Sigmoid colon (tissue), 7 donors: ENCODE results near the gene KYAT1. TPM values are rescaled to one million over a fixed set of nuclear protein-coding genes. Genes with fewer than 3 reads are reported as not detected.
"Not testable (repeated sequence)": the region's sequence is repeated elsewhere in the genome, so short reads cannot be mapped to it uniquely, and the experiment has no call there.

ENCODE experiments used
- DNase-seq: peaks from one replicate; pipeline ENCODE4 v3.0.0-alpha.2; 2019
- H3K27ac ChIP-seq, 4 donors: fragments of 200-600 bp; sonication (generic); one replicate each; pipeline ENCODE4 v1.5.1; 2016 to 2019; ENCODE audit warnings: mild to moderate bottlenecking in 1 of 4
- H3K27me3 ChIP-seq, 3 donors: fragments of 200-600 bp; sonication (generic); one replicate each; pipeline ENCODE4 v1.5.1; 2019; ENCODE audit warnings: mild to moderate bottlenecking in 1 of 3
- H3K36me3 ChIP-seq, 4 donors: fragments of 200-600 bp; sonication (generic); one replicate each; pipeline ENCODE4 v1.5.1; 2016 to 2019
- H3K4me1 ChIP-seq, 4 donors: fragments of 200-600 bp; sonication (generic); one replicate each; pipeline ENCODE4 v1.5.1; 2017 to 2019
- H3K4me3 ChIP-seq, 4 donors: fragments of 200-600 bp; sonication (generic); one replicate each; pipeline ENCODE4 v1.5.1; 2017 to 2019; ENCODE audit warnings: mild to moderate bottlenecking in 2 of 4, moderate library complexity in 1 of 4
- H3K9me3 ChIP-seq, 4 donors: fragments of 200-600 bp in 3 of 4; sonication (generic) in 3 of 4; one replicate each; pipeline versions ENCODE4 v1.5.1 to v1.6.1; 2013 to 2019
- CTCF ChIP-seq, 4 experiments: fragments of 450-650 bp in 3 of 4; fragments of 200-600 bp in 1 of 4; IDR thresholded peaks; one replicate each; pipeline ENCODE4 v1.5.1; 2016 to 2019; ENCODE audit warnings: antibody characterized with exemption in 4 of 4, mild to moderate bottlenecking in 3 of 4, moderate library complexity in 2 of 4
- EP300 ChIP-seq, 4 donors: sonication (generic); formaldehyde crosslinking; IDR thresholded peaks; one replicate each; pipeline ENCODE4 v1.6.1; 2017; ENCODE audit warnings: antibody characterized with exemption in 4 of 4
- POLR2A ChIP-seq, 2 donors: fragments of 450-650 bp; IDR thresholded peaks; one replicate each; pipeline ENCODE4 v1.6.1; 2016; ENCODE audit warnings: antibody characterized with exemption in 2 of 2, mild to moderate bottlenecking in 2 of 2, moderate library complexity in 2 of 2
- POLR2AphosphoS5 ChIP-seq, 4 donors: sonication (generic); formaldehyde crosslinking; IDR thresholded peaks; one replicate each; pipeline ENCODE4 v1.6.1; 2017; ENCODE audit warnings: antibody characterized with exemption in 4 of 4
- WGBS, 2 donors: extraction: QIAGEN DNeasy Blood & Tissue Kit; methylation state at CpG; one replicate each; pipeline ENCODE4 v1.1.7; 2013; 5-methylcytosine and 5-hydroxymethylcytosine counted together
- intact Hi-C: fragments of 100-400 bp; cut with DNase I; formaldehyde crosslinking; loops from one replicate; pipeline ENCODE4 v1.15.1; 2023
- polyA plus RNA-seq, 3 donors: library from polyadenylated mRNA; stranded (reverse); fragments of 200-250 nt; gene quantifications; one replicate each; pipeline ENCODE4 v1.2.3, GENCODE V29; 2013
- total RNA-seq, 4 donors: library from RNA; depleted of rRNA; stranded (reverse); fragments of >200 nt; gene quantifications; one replicate each; pipeline ENCODE4 v1.1.0, GENCODE V29; 2016
- donor health status: healthy with polysubstance abuse.
- donor health status: Bipolar disorder and iron deficiency.
- donor health status: healthy.

Gene KYAT1
- total and polyA plus RNA-seq, 7 donors: 0.60 to 8.0 (median 4.5) TPM

- WGBS, 2 donors: 97 to 100% methylated on average over 1 of the region's 1 CpG
- no peaks in the 10 kb centered on the region for H3K36me3 ChIP-seq
- H3K27me3 ChIP-seq: no peaks in the 10 kb centered on the region
- TF ChIP-seq CTCF (IDR thresholded peaks at IDR 0.05) (no peak), POLR2AphosphoS5 (IDR thresholded peaks at IDR 0.05) (no peak), POLR2A (IDR thresholded peaks at IDR 0.05) (no peak), EP300 (IDR thresholded peaks at IDR 0.05) (no peak)
- no peaks in the 10 kb centered on the region for H3K4me1 ChIP-seq
- no peak overlapping the region for H3K4me3 ChIP-seq
- H3K9me3 ChIP-seq: peaks cover 0 to 6% (median 1%) of the 10 kb centered on the region in 4 donors
- intact Hi-C loops: no loop called here
- H3K27ac ChIP-seq: no peak overlapping the region
- DNase-seq: no peak
Observed at GRCh38 chr9:128847803-128848202, 33.9 kb downstream of the KYAT1 start.

GRCh38 chr9:128846680-128847030 is 35.1 kb downstream of the KYAT1 start:
- Histone ChIP-seq H3K9me3 (peaks cover 0 to 6% (median 1%) of the 10 kb centered on the region in 4 donors), H3K27me3 (no peaks in the 10 kb centered on the region), H3K27ac (no peak overlapping the region), H3K4me3 (no peak overlapping the region), H3K4me1 (no peaks in the 10 kb centered on the region), H3K36me3 (no peaks in the 10 kb centered on the region)
- DNase-seq: no peak
- intact Hi-C loops: no loop called here
- WGBS, 2 donors: 94 to 96% methylated on average over 3 of the region's 3 CpGs
- TF ChIP-seq EP300 (IDR thresholded peaks at IDR 0.05) (no peak), POLR2AphosphoS5 (IDR thresholded peaks at IDR 0.05) (no peak)

- TF ChIP-seq CTCF (IDR thresholded peaks at IDR 0.05) (no peak), POLR2A (IDR thresholded peaks at IDR 0.05) (no peak), POLR2AphosphoS5 (IDR thresholded peaks at IDR 0.05) (no peak), EP300 (IDR thresholded peaks at IDR 0.05) (no peak)
- WGBS, 2 donors: 88% methylated on average over 13 of the region's 13 CpGs
- Histone ChIP-seq H3K36me3 (no peaks in the 10 kb centered on the region), H3K27me3 (no peaks in the 10 kb centered on the region), H3K4me1 (no peaks in the 10 kb centered on the region), H3K4me3 (no peak overlapping the region), H3K27ac (no peak overlapping the region), H3K9me3 (no peaks in the 10 kb centered on the region)
- intact Hi-C loops: no loop called here
- DNase-seq: no peak
Observed at GRCh38 chr9:128845186-128845931, 36.4 kb downstream of the KYAT1 start.

DNA sequence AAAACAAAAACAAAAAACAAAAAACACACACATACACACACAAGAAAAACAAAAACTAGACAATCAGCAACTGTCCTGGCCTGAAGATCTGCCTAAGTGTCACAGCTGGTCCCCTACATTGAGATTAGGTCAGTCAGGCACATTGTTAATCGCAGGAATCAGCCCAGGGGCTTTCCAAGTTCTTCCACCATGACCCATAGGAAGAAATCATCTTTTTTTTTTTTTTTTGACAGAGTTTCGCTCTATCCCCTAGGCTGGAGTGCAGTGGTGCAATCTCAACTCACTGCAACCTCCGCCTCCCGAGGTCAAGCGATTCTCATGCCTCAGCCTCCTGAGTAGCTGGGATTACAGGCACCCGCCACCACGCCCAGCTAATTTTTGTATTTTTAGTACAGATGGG is 38.6 kb downstream of the KYAT1 start:
- H3K27me3 ChIP-seq, H3K36me3 ChIP-seq, DNase-seq, H3K9me3 ChIP-seq, H3K27ac ChIP-seq, H3K4me3 ChIP-seq, H3K4me1 ChIP-seq, intact Hi-C loops: not testable (repeated sequence)
- WGBS, 2 donors: 94 to 97% methylated on average over 7 of the region's 7 CpGs

DNA sequence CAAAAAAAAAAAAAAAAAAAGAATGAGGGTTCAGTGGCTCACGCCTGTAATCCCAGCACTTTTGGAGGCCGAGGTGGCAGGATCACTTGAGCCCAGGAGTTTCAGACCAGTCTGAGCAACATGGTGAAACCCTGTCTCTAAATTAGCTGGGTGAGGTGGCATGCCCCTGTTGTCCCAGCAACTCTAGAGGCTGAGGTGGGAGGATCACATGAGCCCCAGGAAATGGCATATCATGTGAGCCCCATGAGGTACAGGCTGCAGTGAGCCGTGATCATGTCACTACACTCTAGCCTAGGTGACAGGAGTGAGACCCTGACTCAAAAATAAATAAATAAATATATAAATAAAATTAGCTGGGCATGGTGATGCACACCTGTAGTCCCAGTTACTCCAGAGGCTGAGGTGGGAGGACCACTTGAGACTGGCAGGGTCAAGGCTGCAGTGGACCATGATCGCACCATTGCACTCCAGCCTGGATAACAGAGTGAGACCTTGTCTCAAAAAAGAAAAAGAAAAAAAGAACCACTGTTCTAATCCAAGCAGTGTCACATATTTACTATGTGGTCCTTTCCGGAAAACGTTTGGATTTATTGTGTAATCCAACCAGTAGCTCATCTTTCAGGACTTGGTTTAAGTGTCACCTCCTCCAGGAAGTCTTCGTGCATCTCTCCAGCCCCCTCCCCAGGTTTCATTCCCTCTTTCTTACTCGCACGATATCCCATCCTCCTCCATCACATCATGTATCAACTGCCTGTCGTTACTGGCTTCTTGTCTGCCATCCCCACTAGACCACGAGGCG is 39.9 kb downstream of the KYAT1 start:
- intact Hi-C loops: no loop called here
- WGBS, 2 donors: 92% methylated on average over 12 of the region's 12 CpGs
- H3K4me3 ChIP-seq: no peak overlapping the region
- no peak overlapping the region for H3K27ac ChIP-seq
- TF ChIP-seq EP300 (IDR thresholded peaks at IDR 0.05) (no peak), POLR2A (IDR thresholded peaks at IDR 0.05) (no peak)
- H3K36me3 ChIP-seq: no peaks in the 10 kb centered on the region
- H3K9me3 ChIP-seq: no peaks in the 10 kb centered on the region
- DNase-seq: no peak
- H3K27me3 ChIP-seq: no peaks in the 10 kb centered on the region
- H3K4me1 ChIP-seq: no peaks in the 10 kb centered on the region

DNA sequence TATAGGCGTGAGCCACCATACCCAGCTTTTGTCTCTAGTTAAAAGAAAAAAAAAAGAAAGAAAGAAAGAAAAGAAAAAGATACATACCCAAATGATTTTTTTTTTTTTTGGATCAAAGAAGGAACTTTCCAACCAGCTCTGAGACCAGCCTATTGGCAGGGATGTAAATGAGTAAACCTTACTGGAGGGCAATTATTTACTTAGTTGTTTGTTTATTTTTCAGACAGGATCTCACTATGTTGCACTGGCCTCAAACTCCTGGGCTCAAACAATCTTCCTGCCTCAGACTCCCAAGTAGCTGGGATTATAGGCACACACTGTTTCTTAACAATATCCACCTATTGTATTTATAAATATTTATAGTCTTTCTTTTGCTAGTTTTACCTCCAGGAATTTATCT is 41.2 kb downstream of the KYAT1 start:
- no peaks in the 10 kb centered on the region for H3K36me3 ChIP-seq
- 98% methylated on average over 1 of the region's 1 CpG for WGBS, 2 donors
- no peak overlapping the region for H3K4me3 ChIP-seq
- H3K9me3 ChIP-seq: no peaks in the 10 kb centered on the region
- DNase-seq: no peak
- intact Hi-C loops: no loop called here
- H3K27ac ChIP-seq: no peak overlapping the region
- no peaks in the 10 kb centered on the region for H3K4me1 ChIP-seq
- no peaks in the 10 kb centered on the region for H3K27me3 ChIP-seq
- TF ChIP-seq CTCF (IDR thresholded peaks at IDR 0.05) (no peak), EP300 (IDR thresholded peaks at IDR 0.05) (no peak), POLR2A (IDR thresholded peaks at IDR 0.05) (no peak), POLR2AphosphoS5 (IDR thresholded peaks at IDR 0.05) (no peak)
